Endothelial cell (in vitro differentiated cells): ENCODE results near the gene SNAPC2. TPM values are rescaled to one million over a fixed set of nuclear protein-coding genes. Genes with fewer than 3 reads are reported as not detected.

Experiments
- DNase-seq: peaks from one replicate; pipeline ENCODE4 v3.0.0; 2021; ENCODE audit warnings: low spot score
- H3K27ac Mint-ChIP-seq: one replicate; pipeline ENCODE4 v1.8.0; 2021; ENCODE audit warnings: mixed read lengths, inconsistent platforms; ENCODE audit not compliant: unreplicated experiment
- H3K27me3 Mint-ChIP-seq: one replicate; pipeline ENCODE4 v1.8.0; 2021; ENCODE audit warnings: mild to moderate bottlenecking, moderate library complexity, mixed read lengths, inconsistent platforms; ENCODE audit not compliant: unreplicated experiment
- H3K36me3 Mint-ChIP-seq: one replicate; pipeline ENCODE4 v1.8.0; 2021; ENCODE audit warnings: mild to moderate bottlenecking, low read depth, mixed read lengths, inconsistent platforms; ENCODE audit not compliant: unreplicated experiment
- H3K4me1 Mint-ChIP-seq: one replicate; pipeline ENCODE4 v1.8.0; 2021; ENCODE audit warnings: mild to moderate bottlenecking, mixed read lengths, inconsistent platforms; ENCODE audit not compliant: unreplicated experiment
- H3K4me3 Mint-ChIP-seq: one replicate; pipeline ENCODE4 v1.8.0; 2021; ENCODE audit warnings: mild to moderate bottlenecking, mixed read lengths, inconsistent platforms; ENCODE audit not compliant: unreplicated experiment
- H3K9me3 Mint-ChIP-seq: one replicate; pipeline ENCODE4 v1.8.0; 2021; ENCODE audit warnings: mixed read lengths, inconsistent platforms; ENCODE audit not compliant: unreplicated experiment
- CTCF ChIP-seq: fragments of 200-600 bp; sonication (generic); IDR thresholded peaks from one replicate; pipeline ENCODE4 v1.5.0; 2021; ENCODE audit warnings: antibody characterized with exemption; ENCODE audit not compliant: unreplicated experiment
- total RNA-seq: library from RNA; stranded (reverse); fragmentation: NEBNext Ultra II Directional; extraction: Animal tissue kit (Norgen Biotek cat#: 25700); gene quantifications from one replicate; pipeline ENCODE4 v1.2.1, GENCODE V29; 2021; ENCODE audit not compliant: unreplicated experiment

SNAPC2 gene
- total RNA-seq, 1 donor from 2014 or later, result 13.5 TPM

DNA sequence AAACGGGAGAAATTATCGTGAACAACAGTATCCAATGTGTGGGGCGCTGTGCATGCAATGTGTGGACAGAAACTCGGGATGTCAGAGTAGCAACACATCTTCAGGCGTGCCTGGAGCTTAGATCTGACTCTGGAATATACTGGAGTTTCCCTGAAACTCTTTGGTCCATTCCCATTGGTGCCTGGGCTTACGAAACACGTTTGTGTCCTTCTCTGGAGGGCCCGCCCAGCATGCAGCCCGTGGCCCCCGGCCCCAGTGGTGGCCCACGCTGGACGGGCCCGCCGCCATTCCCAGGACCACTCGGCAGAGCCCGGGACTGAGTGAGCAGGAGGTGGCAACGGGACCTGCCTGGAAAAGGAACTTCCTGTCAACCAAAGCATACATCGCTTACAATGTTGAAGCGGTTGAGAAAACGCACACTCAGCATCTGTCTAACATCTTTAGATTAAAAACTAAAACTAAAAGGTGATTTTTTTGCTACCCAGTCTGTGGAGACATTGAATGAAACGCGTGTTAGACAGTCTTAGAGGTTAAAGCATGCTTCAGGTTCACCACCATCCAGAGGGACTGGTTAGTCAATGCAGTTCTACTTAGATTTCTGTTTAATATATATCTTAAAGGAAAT, 42.6 kb downstream of the SNAPC2 start:
- Mint-ChIP-seq H3K9me3 (no peaks in the 10 kb centered on the region), H3K27ac (peak overlapping the region; percentile 26), H3K4me3 (no peak overlapping the region), H3K4me1 (peaks cover 8% of the 10 kb centered on the region), H3K27me3 (peaks cover 6% of the 10 kb centered on the region), H3K36me3 (peaks cover 34% of the 10 kb centered on the region)
- TF ChIP-seq CTCF, result no peak
- no peak for DNase-seq

- DNase-seq, result no peak
- H3K36me3 Mint-ChIP-seq, result peaks cover 32% of the 10 kb centered on the region
- peaks cover 8% of the 10 kb centered on the region for H3K4me1 Mint-ChIP-seq
- no peak for TF ChIP-seq CTCF
- no peaks in the 10 kb centered on the region for H3K9me3 Mint-ChIP-seq
- H3K27me3 Mint-ChIP-seq, result peaks cover 6% of the 10 kb centered on the region
- H3K4me3 Mint-ChIP-seq, result no peak overlapping the region
- peak overlapping the region; percentile 48 for H3K27ac Mint-ChIP-seq
These were observed 43.4 kb downstream of the SNAPC2 start for GRCh38 chr19:7963566-7963965.

- peaks cover 35% of the 10 kb centered on the region for H3K36me3 Mint-ChIP-seq
- H3K27me3 Mint-ChIP-seq, result peaks cover 6% of the 10 kb centered on the region
- no peaks in the 10 kb centered on the region for H3K9me3 Mint-ChIP-seq
- peaks cover 8% of the 10 kb centered on the region for H3K4me1 Mint-ChIP-seq
- no peak for DNase-seq
- no peak overlapping the region for H3K4me3 Mint-ChIP-seq
- H3K27ac Mint-ChIP-seq, result peak overlapping the region; percentile 34
- TF ChIP-seq CTCF, result no peak
These were observed 45.2 kb downstream of the SNAPC2 start for GRCh38 chr19:7965259-7965841.

GRCh38 chr19:7965921-7966665, 46.0 kb downstream of the SNAPC2 start:
- Mint-ChIP-seq H3K27me3 (peaks cover 6% of the 10 kb centered on the region), H3K9me3 (no peaks in the 10 kb centered on the region), H3K4me3 (peak overlapping the region; percentile 44), H3K27ac (peak overlapping the region; percentile 45), H3K36me3 (peaks cover 35% of the 10 kb centered on the region), H3K4me1 (peaks cover 8% of the 10 kb centered on the region)
- no peak for TF ChIP-seq CTCF
- no peak for DNase-seq
